ENCODE data around the gene RIN2. TPM values are rescaled to one million over a fixed set of nuclear protein-coding genes. Genes with fewer than 3 reads are reported as not detected.
A peak's percentile ranks its signal among the peaks of the same experiment; 100 is the strongest.

RIN2 gene
- total RNA-seq, 1 experiment from 2014 or later: 13.7 TPM

DNA sequence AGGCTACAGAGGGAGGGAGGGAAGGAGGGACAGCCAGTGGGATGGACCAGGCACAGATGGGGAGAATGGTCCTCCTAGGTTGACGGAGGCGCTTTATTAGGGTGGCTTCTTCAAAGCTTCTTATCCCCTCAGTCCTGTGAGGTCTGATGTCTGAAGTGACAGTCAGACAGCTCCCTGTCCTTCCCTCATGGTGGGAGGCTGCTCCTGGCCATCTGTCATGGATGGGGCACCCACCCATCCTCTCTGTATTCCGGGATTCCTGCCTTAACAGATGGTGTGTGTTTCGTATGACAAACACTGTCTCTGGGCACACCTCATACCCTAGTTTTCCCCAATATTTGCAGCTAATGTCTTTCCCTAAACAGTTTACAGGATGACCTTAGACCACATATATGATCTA is 7.9 kb downstream of the RIN2 start:
- DNase-seq (ENCODE audit: low spot score): no peak

DNA sequence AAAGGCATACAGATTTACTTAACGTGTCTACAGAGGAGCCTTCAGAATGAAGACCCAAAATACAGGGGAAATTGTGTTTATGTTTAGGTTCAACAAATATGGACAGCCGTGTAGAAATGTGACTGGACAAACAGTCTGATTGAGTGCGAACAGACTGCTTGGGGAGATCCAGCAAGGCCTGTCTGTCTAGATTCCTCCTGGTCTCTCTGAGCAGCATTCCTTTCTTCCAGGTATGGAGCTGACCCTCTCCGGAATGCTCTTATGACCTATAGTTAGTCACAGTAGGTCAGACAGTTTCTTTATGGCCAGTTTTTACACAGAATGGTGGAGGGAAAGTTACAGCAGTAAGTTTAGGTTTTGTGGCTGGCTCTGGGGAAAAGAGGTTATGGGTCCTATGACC is 9.0 kb downstream of the RIN2 start:
- DNase-seq (ENCODE audit: low spot score): no peak

DNA sequence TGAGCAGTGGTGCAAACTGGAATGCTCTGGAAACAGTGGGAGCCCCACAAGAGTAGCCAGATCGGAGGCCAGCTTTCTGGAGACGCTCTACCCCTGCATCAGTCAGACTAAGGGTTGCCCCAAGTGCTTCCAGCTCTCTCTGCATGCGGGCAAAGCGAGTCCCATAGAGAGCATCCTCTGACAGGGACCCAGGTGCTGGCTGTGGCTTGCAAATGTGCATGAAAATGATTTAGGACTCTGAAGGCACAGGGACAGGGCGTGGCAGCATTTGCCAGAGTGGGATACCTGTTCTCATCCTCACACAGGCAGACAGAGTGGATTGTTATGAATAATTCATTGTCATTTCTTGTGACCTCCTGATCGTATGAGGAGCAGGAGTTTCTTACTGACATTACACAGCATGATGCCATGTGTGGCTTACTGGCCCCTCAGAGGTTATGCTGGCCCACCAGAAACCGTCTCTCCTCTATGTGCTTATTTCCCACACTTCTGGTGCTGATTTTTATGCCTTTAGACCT is 10.3 kb downstream of the RIN2 start:
- no peak for DNase-seq (ENCODE audit: low spot score)

DNA sequence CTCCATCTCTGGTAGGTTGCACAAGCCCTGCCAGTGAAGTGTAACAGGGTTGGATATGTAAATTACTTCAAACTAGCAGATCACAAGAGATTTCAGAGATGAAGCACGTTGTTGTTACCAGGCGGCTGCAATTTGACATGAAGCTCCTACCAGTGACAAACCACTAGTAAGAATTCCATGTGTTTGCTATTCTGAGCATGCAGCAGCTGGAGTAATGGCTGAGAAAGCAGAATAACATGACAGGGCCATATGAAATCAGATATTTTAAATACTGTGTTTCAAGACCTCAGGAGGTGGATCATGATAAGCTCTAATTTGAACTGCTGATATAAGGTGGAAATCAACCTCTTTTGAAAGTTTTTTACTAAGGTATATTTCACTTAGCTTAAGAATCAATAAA is 11.4 kb downstream of the RIN2 start:
- DNase-seq (ENCODE audit: low spot score): no peak

DNA sequence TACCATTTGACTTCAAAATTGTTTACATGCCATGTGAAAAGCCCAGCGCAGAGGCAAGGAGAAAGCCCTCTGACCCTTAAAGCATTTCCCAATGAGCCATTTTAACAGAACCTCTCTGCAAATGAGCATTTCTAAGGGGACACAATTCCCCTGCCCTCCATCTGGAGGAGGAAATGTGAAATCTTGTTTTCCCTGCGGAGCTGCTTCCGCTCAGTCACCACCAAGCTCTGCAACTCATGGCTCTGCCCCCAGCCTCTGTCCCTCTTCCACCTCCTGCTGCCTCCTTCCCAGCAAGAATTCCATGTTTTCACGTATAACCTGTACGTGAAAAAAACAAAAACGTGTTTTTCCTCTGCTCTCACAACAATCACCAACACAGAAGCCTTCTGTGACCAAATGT is 12.3 kb downstream of the RIN2 start:
- DNase-seq (ENCODE audit: low spot score): no peak

DNA sequence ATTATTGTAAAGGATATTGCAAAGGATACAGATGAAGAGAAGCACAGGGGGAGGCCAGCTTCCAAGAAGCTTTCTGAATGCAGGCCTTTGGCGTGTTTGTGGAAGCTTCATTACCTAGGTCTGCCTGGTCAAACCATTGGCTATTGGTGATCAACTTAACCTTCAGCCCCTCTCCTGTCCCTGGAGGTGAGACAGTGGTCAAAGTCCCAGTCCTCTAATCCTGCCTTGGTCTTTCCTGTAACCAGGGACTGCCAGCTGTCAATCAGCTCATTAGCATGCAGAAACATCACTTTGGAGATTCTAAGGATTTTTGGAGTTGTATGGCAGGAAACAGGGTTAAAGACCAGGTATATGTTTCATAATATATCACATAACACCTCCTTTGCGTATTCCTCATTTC is 13.0 kb downstream of the RIN2 start:
- DNase-seq (ENCODE audit: low spot score): no peak

DNA sequence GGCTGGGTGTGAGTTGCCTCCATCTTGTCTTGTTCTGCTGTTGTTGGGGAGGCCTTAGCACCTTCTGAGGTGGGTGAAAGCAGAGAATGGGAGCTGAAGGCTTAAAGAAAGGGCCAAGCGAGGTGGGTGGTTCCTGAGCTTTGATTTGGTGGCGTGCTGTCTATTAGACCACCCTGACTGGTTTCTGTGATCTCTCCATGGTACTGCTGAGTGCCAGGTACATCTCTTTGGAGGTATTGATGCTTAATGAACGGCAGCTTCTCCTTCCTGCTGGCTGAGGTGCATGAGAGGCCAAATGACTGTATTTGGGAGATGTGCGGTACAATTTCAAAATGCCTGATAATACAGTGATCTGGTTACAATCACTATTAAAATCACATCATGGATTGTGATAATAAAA is 15.4 kb downstream of the RIN2 start:
- DNase-seq (ENCODE audit: low spot score): no peak

DNA sequence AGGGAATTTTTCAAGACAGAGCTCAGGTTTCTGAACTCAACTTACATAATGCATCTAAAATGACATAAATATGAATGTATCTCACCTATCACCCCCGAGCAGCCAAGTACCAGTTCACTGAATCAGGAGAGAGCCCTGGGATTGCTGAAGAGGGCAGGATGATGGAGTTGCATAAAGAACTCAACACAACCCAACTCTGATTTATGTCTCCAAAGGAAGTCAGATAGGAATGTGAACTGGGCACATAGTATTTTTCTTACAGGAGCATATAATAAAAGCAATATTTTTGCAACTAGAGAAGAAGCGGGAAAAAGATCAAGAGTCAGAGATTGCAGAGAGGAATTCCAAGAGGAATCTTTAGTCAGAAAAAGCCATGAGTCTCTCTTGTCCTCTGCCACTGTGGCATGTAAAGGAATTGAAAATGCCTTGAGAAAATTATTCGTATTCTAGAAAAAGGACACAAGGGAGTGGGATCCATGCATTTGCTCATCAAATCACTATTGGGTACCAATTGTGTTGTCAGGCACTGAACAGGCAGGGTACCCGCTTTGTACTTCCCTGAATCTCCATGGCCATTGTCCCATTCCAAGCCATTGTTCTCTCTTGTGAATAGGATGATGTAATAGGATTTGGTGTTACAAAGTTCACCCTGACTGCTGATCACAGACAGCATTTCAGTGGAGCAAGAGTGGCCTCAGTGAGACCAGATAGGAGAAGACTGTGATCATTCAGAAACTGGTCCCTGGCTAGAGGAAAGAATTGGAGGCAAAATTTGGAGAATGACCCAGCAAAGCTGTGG is 16.3 kb downstream of the RIN2 start:
- no peak for DNase-seq (ENCODE audit: low spot score)

DNA sequence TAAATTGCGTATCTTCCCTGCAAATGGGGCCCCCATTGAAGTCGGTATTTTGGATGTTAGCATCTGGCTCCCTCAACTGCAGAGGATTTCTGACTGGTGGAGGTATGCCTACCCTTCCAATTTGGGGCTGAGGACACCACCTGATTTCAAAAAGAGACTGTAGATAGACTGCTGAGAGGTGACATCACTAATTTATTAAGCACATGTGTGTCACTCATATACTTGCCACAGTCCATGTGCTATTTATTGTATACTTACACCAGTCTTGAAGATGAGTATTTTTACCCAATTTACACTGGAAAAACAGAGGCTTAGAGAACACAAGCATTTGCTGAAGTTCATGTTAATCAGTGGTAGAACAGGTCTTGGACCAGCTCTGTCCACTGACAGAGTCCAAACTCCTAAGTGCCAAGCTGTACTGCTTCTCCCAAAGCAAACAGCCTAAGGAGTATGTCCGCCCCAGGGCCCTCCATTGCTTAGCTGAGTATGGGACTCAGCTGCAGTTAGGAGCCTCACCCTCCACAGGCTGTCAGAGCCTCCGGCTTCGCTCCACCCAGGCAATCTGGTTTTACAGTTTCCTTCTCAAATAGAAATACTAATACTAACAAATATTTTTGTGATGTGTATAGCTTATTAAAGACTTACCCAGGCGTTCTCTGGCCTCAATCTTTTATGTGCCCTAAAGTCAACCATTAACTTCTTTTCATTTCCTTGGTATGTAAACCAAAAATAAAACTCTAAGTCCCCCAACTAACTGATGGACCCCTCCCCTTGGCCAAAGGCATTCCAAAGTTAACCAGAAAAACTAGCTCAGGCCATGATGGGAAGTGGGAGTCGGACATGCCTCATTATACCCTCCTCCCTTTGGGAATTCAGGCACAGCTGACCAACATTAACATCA is 17.5 kb downstream of the RIN2 start:
- DNase-seq (ENCODE audit: low spot score): no peak

DNA sequence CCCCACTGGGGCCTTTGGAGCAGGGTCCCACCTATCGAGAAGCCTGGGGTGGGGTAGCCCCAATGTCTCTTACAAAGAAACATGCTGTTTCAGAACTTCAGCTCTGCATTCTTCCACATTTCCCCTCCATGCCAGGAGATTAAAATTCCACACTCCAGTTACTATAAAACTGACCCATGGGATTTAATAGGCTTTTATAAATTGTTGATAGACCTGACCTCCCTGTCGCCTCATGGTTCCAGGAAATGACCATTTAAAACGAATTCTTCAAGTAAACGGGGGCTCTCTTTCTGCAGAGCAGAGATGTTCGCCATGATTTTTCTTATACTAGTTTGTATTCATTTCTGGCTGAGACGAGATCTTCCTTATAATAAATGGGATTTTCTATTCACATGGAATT is 19.3 kb downstream of the RIN2 start:
- no peak for DNase-seq (ENCODE audit: low spot score)

DNA sequence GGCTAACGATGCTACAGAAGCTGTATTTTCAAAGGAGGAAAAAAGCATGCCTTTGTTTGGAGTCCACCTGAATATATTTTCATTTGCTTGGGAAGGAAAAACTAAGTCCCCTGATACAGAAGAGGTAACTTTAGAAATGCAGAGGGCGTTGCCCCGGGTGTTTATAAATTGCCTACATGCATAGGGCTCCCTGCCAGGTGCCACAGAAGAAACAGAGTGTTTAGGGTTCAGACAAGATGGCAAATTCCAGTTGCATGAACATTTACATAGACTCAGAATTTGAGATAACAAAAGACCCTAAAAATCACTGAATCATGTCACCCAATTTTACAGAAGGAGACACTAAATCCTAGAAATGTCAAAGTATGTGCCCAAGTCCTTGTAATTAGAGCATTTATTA is 19.9 kb downstream of the RIN2 start:
- peak; percentile 53 for DNase-seq (ENCODE audit: low spot score)

DNA sequence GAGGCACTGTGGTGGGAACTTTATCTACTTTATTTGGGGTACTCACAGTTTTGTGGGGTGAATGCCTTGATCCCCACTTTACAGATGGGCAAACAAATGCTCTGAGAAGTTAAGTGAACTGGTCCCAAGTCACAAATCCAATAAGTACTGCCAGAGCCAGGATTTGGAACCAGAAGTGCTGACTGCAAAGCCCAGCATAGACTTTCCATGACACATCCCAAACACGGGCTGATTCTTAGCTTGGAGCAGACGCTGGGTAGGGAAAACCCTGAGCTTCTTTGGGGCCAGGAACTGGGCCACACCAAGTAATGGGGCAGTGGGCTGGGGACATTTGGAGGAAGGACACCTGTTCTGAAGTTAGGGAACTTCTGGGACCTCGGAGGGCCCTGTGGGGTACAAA is 20.3 kb downstream of the RIN2 start:
- no peak for DNase-seq (ENCODE audit: low spot score)

DNA sequence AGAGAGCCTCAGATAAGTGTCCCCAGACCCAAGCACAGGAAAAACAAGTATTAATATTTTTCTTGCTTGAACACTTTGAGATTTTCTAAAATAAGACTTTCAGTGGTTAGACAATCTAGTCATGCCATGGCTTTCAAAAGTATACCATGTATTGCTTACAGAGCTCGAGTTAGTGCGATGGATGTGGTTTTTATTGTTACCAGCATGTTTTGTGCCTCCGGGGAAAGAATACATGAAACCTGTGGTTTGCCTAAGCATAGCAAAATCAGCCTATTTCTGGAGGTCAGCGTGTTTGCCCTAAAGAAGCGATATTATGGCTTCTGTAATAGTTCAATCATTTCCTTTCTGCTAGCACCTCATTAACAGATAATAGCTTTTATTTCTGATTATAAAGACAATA is 21.6 kb downstream of the RIN2 start:
- DNase-seq (ENCODE audit: low spot score): peak; percentile 46

DNA sequence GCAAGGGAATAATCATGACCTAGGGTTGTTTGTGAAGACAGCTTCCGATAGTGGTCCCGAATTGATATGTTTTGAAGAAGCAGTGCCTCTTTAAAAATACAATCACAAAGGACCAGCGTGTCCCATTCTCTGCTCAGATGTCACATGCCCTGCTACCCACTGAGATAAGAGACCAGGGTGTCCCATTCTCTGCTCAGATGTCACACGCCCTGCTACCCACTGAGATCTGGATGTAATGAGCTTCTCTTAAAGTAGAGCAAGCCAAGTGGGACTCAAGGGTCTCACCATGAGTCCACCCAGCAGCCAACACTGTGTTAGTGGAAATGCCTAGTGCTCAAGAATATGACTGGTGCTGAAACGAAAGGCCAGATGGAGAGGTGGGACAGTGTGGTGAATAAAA is 22.2 kb downstream of the RIN2 start:
- no peak for DNase-seq (ENCODE audit: low spot score)

DNA sequence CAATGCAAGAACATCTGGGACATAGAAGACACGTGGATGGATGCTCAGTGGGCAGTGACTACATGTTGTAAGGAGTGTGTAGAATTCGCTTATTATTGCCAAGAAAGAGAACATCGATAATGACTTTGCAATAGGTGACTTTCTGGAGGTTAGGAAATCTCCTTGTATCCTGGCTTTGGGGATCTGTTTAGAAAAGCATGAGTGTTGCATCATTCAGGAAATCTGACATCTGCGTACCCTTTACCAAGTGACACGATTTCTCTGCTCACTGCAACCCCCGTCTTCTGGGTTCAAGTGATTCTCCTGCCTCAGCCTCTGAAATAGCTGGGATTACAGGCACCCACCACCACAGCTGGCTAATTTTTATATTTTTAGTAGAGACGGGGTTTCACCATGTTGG is 23.2 kb downstream of the RIN2 start:
- DNase-seq (ENCODE audit: low spot score): no peak

DNA sequence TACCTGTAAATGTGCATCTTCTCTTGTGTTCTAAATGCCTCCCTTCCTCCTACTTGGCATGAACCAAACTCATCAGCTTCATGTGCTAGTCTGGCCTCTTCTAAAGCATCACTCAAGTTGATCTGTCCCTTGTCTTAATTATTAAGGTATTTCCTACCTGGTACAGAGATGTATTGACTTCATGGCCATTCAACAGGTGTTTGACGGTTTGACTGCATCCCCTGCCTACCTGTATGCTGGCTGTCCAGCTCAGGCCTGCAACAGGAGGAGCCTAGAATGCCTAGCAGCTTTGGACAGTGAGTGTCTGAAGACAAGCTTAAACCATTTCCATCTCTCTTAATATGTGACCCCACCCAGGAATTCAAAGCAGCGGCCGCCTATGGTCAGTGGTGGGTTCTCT is 24.6 kb downstream of the RIN2 start:
- no peak for DNase-seq (ENCODE audit: low spot score)

DNA sequence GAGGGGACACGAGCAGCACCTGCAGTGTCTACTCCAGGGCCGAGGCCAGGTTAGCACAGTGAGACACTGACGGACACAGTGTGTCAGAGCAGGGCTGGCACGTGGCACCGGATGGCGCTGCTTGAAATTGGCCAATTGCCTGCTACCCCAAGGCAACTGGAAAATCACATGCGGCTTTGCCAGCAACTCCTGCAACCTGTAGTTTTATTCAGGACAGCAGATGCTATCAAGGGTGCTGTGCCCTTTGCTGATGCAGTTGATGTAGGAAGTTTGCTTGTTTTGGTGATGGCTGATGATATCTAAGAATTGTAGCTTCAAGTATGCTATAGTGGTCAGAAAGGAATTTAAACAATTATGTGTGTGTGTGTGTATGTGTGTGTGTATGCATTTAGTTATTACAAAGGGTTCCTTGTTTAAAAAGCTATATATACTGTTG is 25.9 kb downstream of the RIN2 start:
- peak; percentile 92 for DNase-seq (ENCODE audit: low spot score)

DNA sequence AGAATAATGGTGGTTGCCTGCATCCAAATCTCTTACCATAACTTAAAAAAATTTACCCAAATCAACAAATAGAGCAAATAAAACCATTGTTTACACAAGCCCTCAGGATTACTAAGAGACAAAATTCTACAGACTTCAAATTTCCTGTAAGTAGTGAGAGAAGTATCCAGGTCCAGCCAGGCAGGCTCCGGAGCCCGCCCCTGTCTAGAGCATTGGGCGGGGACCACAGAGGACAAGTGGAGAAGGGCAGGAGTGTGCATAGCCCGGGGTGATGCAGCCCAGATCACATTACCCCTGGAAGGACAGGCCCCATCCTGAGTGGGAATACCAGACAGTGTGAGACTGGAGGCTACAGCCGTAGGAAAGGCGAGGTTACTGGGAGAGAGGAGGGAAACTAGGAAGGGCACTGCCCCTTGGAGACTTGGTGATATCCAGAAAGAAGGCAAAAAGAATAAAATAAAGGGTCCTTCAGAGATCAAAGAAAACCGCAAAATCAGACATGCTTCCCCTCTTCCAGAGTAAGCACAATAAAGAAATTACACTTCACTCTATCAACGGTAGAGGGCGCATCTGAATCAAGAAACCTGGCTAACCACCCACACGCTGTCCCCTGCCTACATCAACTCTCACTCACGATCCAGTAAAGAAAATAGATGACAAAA is 26.6 kb downstream of the RIN2 start:
- DNase-seq (ENCODE audit: low spot score): peak; percentile 88

DNA sequence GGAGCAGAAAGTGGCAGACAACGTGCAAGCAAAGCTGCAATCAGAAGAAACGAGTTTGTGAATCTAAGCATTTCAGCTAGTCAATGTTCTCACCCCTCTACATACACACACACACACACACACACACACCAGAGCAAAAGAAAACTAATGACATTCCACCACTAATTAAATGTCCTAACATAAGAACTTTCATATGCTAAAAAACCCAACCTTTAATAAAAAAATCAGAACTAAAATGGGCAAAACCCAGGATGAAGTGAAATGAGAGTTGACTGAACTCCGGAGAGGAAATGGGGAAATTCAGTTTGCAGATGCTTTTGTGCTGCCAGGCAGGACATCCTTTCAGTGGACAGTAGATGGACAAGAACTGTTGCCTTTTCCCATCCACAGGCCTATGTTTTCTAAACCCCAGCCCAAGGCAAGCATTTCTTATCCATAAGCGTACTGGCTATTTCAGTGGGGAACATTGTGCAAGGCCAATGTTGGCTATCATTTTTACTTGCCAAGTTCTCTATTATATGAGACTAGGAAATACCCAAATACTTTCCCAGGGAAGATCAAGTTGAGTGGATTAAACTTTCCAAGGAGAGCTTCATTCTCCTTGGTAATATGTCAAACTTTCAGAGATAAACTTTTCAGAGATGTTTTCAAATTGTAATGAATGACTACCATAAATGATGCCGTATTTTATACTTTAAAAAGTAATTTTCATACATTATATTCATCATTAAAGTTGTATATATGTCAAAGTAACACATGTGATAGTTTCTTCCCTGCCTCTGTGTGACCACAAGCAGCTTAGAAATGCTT is 27.3 kb downstream of the RIN2 start:
- no peak for DNase-seq (ENCODE audit: low spot score)

DNA sequence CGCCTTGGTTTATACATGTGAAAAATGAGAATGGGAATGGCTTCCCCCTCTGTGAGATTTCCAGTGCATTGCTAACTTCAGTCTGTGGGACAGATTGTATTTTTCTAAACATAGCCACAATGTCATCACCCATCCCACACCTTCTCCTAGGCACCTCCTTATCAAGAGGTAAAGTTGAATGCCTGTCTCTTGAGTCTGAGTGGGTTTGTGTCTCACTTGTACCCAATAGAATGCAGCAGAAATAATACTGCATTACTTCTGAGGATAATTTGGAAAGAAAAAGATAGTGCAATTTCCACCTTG is 27.9 kb downstream of the RIN2 start:
- DNase-seq (ENCODE audit: low spot score): no peak

DNA sequence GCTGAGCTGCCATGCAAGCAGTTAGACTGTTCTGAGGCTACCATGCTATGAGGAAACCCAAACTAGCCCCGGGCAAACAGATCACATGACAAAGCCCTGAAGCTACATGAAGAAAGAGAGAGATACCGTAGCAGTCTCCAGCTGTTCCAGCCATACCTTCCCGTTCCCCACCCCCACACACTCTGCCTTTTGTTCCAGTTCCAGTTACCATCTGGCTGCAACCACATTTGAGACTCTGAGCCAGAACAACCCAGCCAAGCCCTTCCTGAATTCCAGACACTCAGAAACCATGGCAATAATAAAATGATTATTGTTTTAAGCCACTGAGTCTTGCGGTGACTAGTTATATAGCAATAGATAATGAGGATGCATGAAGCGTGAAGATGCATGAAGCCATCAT is 28.3 kb downstream of the RIN2 start:
- DNase-seq (ENCODE audit: low spot score): peak; percentile 74

DNA sequence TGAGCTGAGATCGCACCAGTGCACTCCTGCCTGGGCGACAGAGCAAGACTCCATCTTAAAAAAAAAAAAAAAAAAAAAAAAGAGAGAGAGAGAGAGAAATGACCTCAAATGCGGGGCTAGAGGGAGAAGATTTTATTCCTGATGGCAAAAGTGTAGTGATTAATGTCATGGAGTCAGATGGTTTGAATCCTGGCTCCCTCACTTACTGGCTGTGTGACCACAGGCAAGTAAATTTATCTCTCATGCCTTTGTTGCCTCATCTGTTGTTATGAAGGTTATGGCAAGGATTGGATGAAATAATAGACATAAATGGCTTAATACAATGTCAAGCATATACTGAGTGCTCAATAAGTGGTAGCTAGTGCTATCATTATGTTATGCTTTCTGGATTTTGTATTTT is 29.3 kb downstream of the RIN2 start:
- DNase-seq (ENCODE audit: low spot score): no peak

All from H4 (cell line).